A673 (cell line): ENCODE results near the gene OR13G1. TPM values are rescaled to one million over a fixed set of nuclear protein-coding genes. Genes with fewer than 3 reads are reported as not detected.

ENCODE experiments used
- BruUV-seq: library from RNA; stranded (reverse); fragments of 400-500 nt; replicated peaks from 2 replicates; lab custom pipeline; 2021; lab: Mats Ljungman, UMichigan
- CTCF ChIA-PET: fragments of 300-600 bp; sonication (Branson Sonifier 250); formaldehyde crosslinking; loops from one replicate; lab custom pipeline; 2022; ENCODE audit warnings: antibody characterized with exemption; lab: Charles Lee
- POLR2A ChIA-PET: fragments of 300-600 bp; sonication (Branson Sonifier 250); formaldehyde crosslinking; loops from one replicate; lab custom pipeline; 2022; ENCODE audit warnings: antibody characterized with exemption; ENCODE audit not compliant: low non-redundant PET; lab: Charles Lee
- DNase-seq: peaks from one replicate; pipeline ENCODE4 v3.0.0-alpha.2; 2015; ENCODE audit warnings: low spot score
- H3K27ac ChIP-seq: fragments of 200-600 bp; sonication (generic); 2 replicates; pipeline ENCODE4 v1.5.1; 2016; ENCODE audit warnings: mixed run types, low read depth, mild to moderate bottlenecking, mixed read lengths, antibody characterized with exemption, low read length; ENCODE audit not compliant: poor library complexity, severe bottlenecking
- H3K27me3 ChIP-seq: fragments of 200-600 bp; sonication (generic); replicated peaks from 2 replicates; pipeline ENCODE4 v1.6.1; 2017; ENCODE audit warnings: mixed run types, low read depth, mild to moderate bottlenecking, mixed read lengths, antibody characterized with exemption, low read length; ENCODE audit not compliant: insufficient read depth, poor library complexity
- H3K36me3 ChIP-seq: fragments of 200-600 bp; sonication (generic); 2 replicates; pipeline ENCODE4 v1.6.1; 2016; ENCODE audit warnings: mixed run types, mild to moderate bottlenecking, mixed read lengths, antibody characterized with exemption, low read length; ENCODE audit not compliant: insufficient read depth, poor library complexity, severe bottlenecking
- H3K4me1 ChIP-seq: fragments of 200-600 bp; sonication (generic); 2 replicates; pipeline ENCODE4 v1.6.1; 2017; ENCODE audit warnings: mixed run types, mild to moderate bottlenecking, mixed read lengths, antibody characterized with exemption, low read length; ENCODE audit not compliant: insufficient read depth, poor library complexity, severe bottlenecking
- H3K4me3 ChIP-seq: fragments of 200-600 bp; sonication (generic); 2 replicates; pipeline ENCODE4 v1.5.1; 2016; ENCODE audit warnings: low read depth, mixed run types, mild to moderate bottlenecking, mixed read lengths, low read length; ENCODE audit not compliant: poor library complexity, severe bottlenecking
- H3K9me3 ChIP-seq: fragments of 200-600 bp; sonication (generic); 2 replicates; pipeline ENCODE4 v1.6.1; 2016; ENCODE audit warnings: mixed run types, low read depth, mild to moderate bottlenecking, mixed read lengths, antibody characterized with exemption, low read length; ENCODE audit not compliant: poor library complexity, severe bottlenecking
- CTCF ChIP-seq: fragments of 300-800, 200-600 bp; sonication (generic); conservative IDR thresholded peaks from 2 replicates; pipeline ENCODE4 v1.5.1; 2017; ENCODE audit warnings: low read depth, mild to moderate bottlenecking, antibody characterized with exemption, low read length, moderate library complexity, mixed read lengths
- EZH2 ChIP-seq: fragments of 200-600 bp; sonication (generic); IDR thresholded peaks from 2 replicates; pipeline ENCODE4 v1.6.1; 2017; ENCODE audit warnings: borderline replicate concordance, low read depth, mild to moderate bottlenecking, mixed read lengths, antibody characterized with exemption, low read length; ENCODE audit not compliant: poor library complexity, severe bottlenecking
- intact Hi-C: fragments of 100-400 bp; cut with micrococcal nuclease; formaldehyde crosslinking; loops from one replicate; pipeline ENCODE4 v1.10.0; 2022; ENCODE audit not compliant: unreplicated experiment
- total RNA-seq: library from RNA; stranded (reverse); gene quantifications from 2 replicates; pipeline ENCODE4 v1.2.3, GENCODE V29; 2021

The OR13G1 gene
- total RNA-seq, 1 experiment from 2014 or later: not detected

GRCh38 chr1:247653040-247653439, 26.5 kb downstream of the OR13G1 start:
- TF ChIP-seq EZH2 (no peak), CTCF (no peak)
- H3K4me1 ChIP-seq: no peaks in the 10 kb centered on the region
- H3K9me3 ChIP-seq: no peaks in the 10 kb centered on the region
- intact Hi-C loops: no loop called here
- H3K36me3 ChIP-seq: no peaks in the 10 kb centered on the region
- H3K27me3 ChIP-seq: no peaks in the 10 kb centered on the region
- no peak for DNase-seq
- ChIA-PET CTCF (no interaction called here), POLR2A (no interaction called here)
- no TSS peak for BruUV-seq
- no peak overlapping the region for H3K4me3 ChIP-seq
- H3K27ac ChIP-seq: no peak overlapping the region

DNA sequence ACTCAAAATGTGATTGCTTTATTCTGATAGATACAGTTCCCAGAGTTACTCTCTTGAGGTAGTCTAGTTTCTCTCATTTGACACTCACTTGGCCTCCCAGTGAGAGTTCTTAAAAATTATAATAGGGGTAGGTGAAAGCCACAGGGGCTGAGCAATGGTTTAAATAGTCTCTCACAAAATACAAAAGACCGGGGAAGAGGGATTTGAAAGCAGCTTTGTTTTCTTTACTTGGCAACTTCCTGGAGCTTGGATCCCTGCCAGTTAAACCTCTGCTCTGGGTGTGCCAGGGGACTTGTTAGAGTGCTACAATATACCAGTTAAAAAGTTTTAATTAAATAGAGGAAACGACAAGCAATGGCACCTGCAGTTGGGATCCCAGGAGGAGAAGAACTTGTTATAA, 31.7 kb downstream of the OR13G1 start:
- CTCF ChIA-PET: no interaction called here
- H3K4me3 ChIP-seq: no peak overlapping the region
- BruUV-seq: no TSS peak
- intact Hi-C loops: no loop called here
- H3K4me1 ChIP-seq: no peaks in the 10 kb centered on the region
- peak; percentile 22 for DNase-seq
- H3K9me3 ChIP-seq: no peaks in the 10 kb centered on the region
- no peaks in the 10 kb centered on the region for H3K36me3 ChIP-seq
- no peaks in the 10 kb centered on the region for H3K27me3 ChIP-seq
- TF ChIP-seq CTCF (no peak), EZH2 (no peak)
- no peak overlapping the region for H3K27ac ChIP-seq
- POLR2A ChIA-PET: no interaction called here

DNA sequence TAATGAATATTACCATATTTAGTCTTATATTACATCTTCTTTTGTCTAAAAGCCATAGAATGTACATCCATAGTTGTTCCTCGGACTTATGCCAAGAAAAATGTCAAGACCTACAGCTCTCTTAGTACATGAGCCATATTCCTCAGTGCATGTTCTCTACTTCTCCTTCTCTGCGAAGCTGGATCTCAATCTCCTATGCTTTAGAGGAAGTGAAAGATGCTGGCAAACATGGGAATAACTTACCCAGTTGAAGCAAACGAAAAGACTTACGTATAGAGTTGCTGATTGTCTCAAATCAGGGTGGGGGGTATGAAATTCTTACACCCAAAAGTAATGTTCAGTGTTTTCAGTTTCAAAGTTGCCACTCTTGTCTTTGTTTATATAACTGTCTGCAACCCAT, 32.7 kb downstream of the OR13G1 start:
- DNase-seq: no peak
- H3K36me3 ChIP-seq: no peaks in the 10 kb centered on the region
- no TSS peak for BruUV-seq
- no peak for TF ChIP-seq EZH2
- no peak for TF ChIP-seq CTCF
- no peaks in the 10 kb centered on the region for H3K4me1 ChIP-seq
- POLR2A ChIA-PET: no interaction called here
- no peak overlapping the region for H3K4me3 ChIP-seq
- intact Hi-C loops: no loop called here
- no peaks in the 10 kb centered on the region for H3K9me3 ChIP-seq
- no peaks in the 10 kb centered on the region for H3K27me3 ChIP-seq
- CTCF ChIA-PET: no interaction called here
- H3K27ac ChIP-seq: no peak overlapping the region
